SK-N-MC (cell line): Measurements from ENCODE around the gene CAMK2G.
"Not testable (repeated sequence)": the region's sequence is repeated elsewhere in the genome, so short reads cannot be mapped to it uniquely, and the experiment has no call there.

ENCODE experiments used
- EZH2 ChIP-seq: fragments of 200-600 bp; sonication (generic); IDR thresholded peaks from one replicate; pipeline ENCODE4 v1.6.1; 2017; ENCODE audit warnings: antibody characterized with exemption
- POLR2AphosphoS5 ChIP-seq: IDR thresholded peaks from 2 replicates; pipeline ENCODE4 v1.6.1; 2012; ENCODE audit warnings: mild to moderate bottlenecking, low read depth, low read length, borderline replicate concordance

DNA sequence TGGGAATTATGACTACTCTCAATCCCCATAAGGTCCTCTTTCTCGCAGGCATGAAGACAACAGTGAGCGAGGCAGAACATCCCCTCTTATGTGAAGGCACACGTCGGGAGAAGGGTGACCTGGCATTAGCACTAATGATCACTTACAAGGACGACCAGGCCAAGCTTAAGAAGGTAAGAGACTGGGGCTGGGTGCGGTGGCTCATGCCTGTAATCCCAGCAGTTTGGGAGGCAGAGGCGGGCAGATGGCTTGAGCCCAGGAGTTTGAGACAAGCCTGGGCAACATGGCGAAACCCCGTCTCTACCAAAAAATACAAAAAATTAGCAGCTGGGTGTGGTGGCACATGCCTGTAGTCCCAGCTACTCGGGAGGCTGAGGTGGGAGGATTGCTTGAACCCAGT, 78.9 kb downstream of the CAMK2G start:
- not testable (repeated sequence) for TF ChIP-seq POLR2AphosphoS5, EZH2
